Measurements from ENCODE around the gene ATOH8.

DNA sequence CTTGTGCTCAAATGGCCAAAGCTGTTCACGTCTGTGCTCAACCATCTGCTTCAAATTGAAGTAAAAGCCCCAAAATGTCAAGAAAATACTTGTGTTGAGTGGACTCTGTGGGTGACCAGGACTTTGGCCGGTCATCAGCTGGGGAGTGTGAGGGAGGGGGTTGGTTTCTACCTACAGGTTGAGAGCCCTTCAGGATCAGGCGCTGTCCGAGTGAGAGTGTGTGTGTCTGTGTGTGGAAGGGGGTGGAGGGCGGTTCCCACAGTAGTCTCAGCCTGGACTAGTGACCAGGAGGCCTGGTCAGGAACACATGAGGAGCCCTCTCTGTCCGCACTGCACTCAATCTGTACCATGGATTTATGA lies 34.2 kb downstream of the ATOH8 start:
- TF ChIP-seq, protein P1, sequence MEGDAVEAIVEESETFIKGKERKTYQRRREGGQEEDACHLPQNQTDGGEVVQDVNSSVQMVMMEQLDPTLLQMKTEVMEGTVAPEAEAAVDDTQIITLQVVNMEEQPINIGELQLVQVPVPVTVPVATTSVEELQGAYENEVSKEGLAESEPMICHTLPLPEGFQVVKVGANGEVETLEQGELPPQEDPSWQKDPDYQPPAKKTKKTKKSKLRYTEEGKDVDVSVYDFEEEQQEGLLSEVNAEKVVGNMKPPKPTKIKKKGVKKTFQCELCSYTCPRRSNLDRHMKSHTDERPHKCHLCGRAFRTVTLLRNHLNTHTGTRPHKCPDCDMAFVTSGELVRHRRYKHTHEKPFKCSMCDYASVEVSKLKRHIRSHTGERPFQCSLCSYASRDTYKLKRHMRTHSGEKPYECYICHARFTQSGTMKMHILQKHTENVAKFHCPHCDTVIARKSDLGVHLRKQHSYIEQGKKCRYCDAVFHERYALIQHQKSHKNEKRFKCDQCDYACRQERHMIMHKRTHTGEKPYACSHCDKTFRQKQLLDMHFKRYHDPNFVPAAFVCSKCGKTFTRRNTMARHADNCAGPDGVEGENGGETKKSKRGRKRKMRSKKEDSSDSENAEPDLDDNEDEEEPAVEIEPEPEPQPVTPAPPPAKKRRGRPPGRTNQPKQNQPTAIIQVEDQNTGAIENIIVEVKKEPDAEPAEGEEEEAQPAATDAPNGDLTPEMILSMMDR (IDR thresholded peaks at IDR 0.05): no peak
- no peak for TF ChIP-seq POLR2A (IDR thresholded peaks at IDR 0.05)
- no peak for TF ChIP-seq POLR2AphosphoS5 (IDR thresholded peaks at IDR 0.05)
